DND-41 (cell line): ENCODE data around the gene ACVR2A.

Experiments used
- ATAC-seq: fragments of 200-7000 bp; cut with Tn5 transposase; 3 replicates; pipeline ENCODE4 v1.9.1; 2021; ENCODE audit warnings: low read depth; ENCODE audit not compliant: insufficient read depth
- DNase-seq: peaks from one replicate; pipeline ENCODE4 v3.0.0-alpha.2; 2020
- H2AFZ ChIP-seq: 2 replicates; pipeline ENCODE4 v1.6.0; 2012; ENCODE audit warnings: low read depth, low read length
- H3K27ac ChIP-seq: 2 replicates; pipeline ENCODE4 v1.5.1; 2012; ENCODE audit warnings: low read length, inconsistent platforms
- H3K27me3 ChIP-seq: fragments of 200-600 bp; sonication (generic); 2 replicates; pipeline ENCODE4 v1.6.0; 2012; ENCODE audit warnings: low read length, mild to moderate bottlenecking, inconsistent platforms; ENCODE audit not compliant: insufficient read depth, poor library complexity
- H3K36me3 ChIP-seq: 2 replicates; pipeline ENCODE4 v1.5.1; 2012; ENCODE audit warnings: low read length, inconsistent platforms; ENCODE audit not compliant: insufficient read depth
- H3K4me1 ChIP-seq: 2 replicates; pipeline ENCODE4 v1.5.1; 2012; ENCODE audit warnings: mild to moderate bottlenecking, low read length; ENCODE audit not compliant: insufficient read depth
- H3K4me2 ChIP-seq: 2 replicates; pipeline ENCODE4 v1.6.0; 2012; ENCODE audit warnings: mild to moderate bottlenecking, moderate library complexity, low read length, inconsistent platforms; ENCODE audit not compliant: insufficient read depth
- H3K4me3 ChIP-seq, 2 experiments: fragments of 200-600 bp in 1 of 2; shearing (Covaris generic) in 1 of 2; 2 replicates each; pipeline ENCODE4 v1.5.1; 2012 to 2016; ENCODE audit warnings: inconsistent platforms in 2 of 2, low read length in 2 of 2, mild to moderate bottlenecking in 2 of 2, low read depth in 1 of 2, moderate library complexity in 1 of 2
- H3K79me2 ChIP-seq: 2 replicates; pipeline ENCODE4 v1.6.0; 2012; ENCODE audit warnings: low read length, inconsistent platforms; ENCODE audit not compliant: insufficient read depth
- H3K9ac ChIP-seq: 2 replicates; pipeline ENCODE4 v1.6.0; 2012; ENCODE audit warnings: low read depth, mild to moderate bottlenecking, inconsistent platforms, low read length, moderate library complexity
- H3K9me3 ChIP-seq: 2 replicates; pipeline ENCODE4 v1.5.1; 2012; ENCODE audit warnings: low read length, moderate library complexity, mild to moderate bottlenecking, inconsistent platforms; ENCODE audit not compliant: insufficient read depth, severe bottlenecking
- H4K20me1 ChIP-seq: 2 replicates; pipeline ENCODE4 v1.6.0; 2012; ENCODE audit warnings: low read length; ENCODE audit not compliant: insufficient read depth
- CTCF ChIP-seq: IDR thresholded peaks from 2 replicates; pipeline ENCODE4 v1.5.1; 2012; ENCODE audit warnings: borderline replicate concordance, low read length, moderate library complexity, mild to moderate bottlenecking; ENCODE audit not compliant: poor library complexity, severe bottlenecking; ENCODE audit errors: extremely low read depth
- EZH2 ChIP-seq: IDR thresholded peaks from 3 replicates; pipeline ENCODE4 v1.6.1; 2012; ENCODE audit warnings: borderline replicate concordance, low read depth, mild to moderate bottlenecking, moderate library complexity, low read length, inconsistent platforms; ENCODE audit not compliant: severe bottlenecking

The ACVR2A gene

GRCh38 chr2:147867050-147867449 is 22.2 kb downstream of the ACVR2A start:
- no peaks in the 10 kb centered on the region for H3K9me3 ChIP-seq
- no peak for TF ChIP-seq EZH2
- TF ChIP-seq CTCF = no peak
- peak; percentile 83 for ATAC-seq
- H3K9ac ChIP-seq = no peak overlapping the region
- H3K4me1 ChIP-seq = peaks cover 12% of the 10 kb centered on the region
- no peaks in the 10 kb centered on the region for H3K36me3 ChIP-seq
- H3K4me2 ChIP-seq = peak overlapping the region; percentile 9; the same call in 1 of the 2 replicates
- no peak overlapping the region for H3K4me3 ChIP-seq
- no peak overlapping the region for H3K27ac ChIP-seq
- no peaks in the 10 kb centered on the region for H3K27me3 ChIP-seq
- no peak for DNase-seq
- no peaks in the 10 kb centered on the region for H3K79me2 ChIP-seq
- H2AFZ ChIP-seq = no peak overlapping the region
- no peaks in the 10 kb centered on the region for H4K20me1 ChIP-seq

GRCh38 chr2:147869934-147870333 is 25.1 kb downstream of the ACVR2A start:
- no peak overlapping the region for H3K27ac ChIP-seq
- H3K36me3 ChIP-seq = no peaks in the 10 kb centered on the region
- H3K4me3 ChIP-seq = no peak overlapping the region
- H3K4me1 ChIP-seq = peaks cover 12% of the 10 kb centered on the region
- no peaks in the 10 kb centered on the region for H3K79me2 ChIP-seq
- H4K20me1 ChIP-seq = no peaks in the 10 kb centered on the region
- no peak for ATAC-seq
- DNase-seq = no peak
- no peak overlapping the region for H3K4me2 ChIP-seq
- H3K9me3 ChIP-seq = no peaks in the 10 kb centered on the region
- H3K9ac ChIP-seq = no peak overlapping the region
- no peaks in the 10 kb centered on the region for H3K27me3 ChIP-seq
- no peak overlapping the region for H2AFZ ChIP-seq
- TF ChIP-seq EZH2 (no peak), CTCF (no peak)

- ATAC-seq = no peak
- H3K27ac ChIP-seq = no peak overlapping the region
These were observed 28.1 kb downstream of the ACVR2A start for GRCh38 chr2:147872967-147873366.

More at GRCh38 chr2:147872967-147873366, 28.1 kb downstream of the ACVR2A start:
- H3K4me3 ChIP-seq = no peak overlapping the region
- no peaks in the 10 kb centered on the region for H3K27me3 ChIP-seq
- no peak overlapping the region for H3K9ac ChIP-seq
- no peak for TF ChIP-seq EZH2
- no peak for TF ChIP-seq CTCF
- no peak overlapping the region for H2AFZ ChIP-seq
- H3K9me3 ChIP-seq = no peaks in the 10 kb centered on the region
- no peaks in the 10 kb centered on the region for H3K79me2 ChIP-seq
- peaks cover 2% of the 10 kb centered on the region; the same call in 1 of the 2 replicates for H3K4me1 ChIP-seq
- no peak for DNase-seq
- H3K4me2 ChIP-seq = no peak overlapping the region
- H4K20me1 ChIP-seq = no peaks in the 10 kb centered on the region
- no peaks in the 10 kb centered on the region for H3K36me3 ChIP-seq
